AG09309 (cell line): ENCODE measurements around the gene PTPRG.
A peak's percentile ranks its signal among the peaks of the same experiment; 100 is the strongest.

Experiments
- DNase-seq: peaks from one replicate; pipeline ENCODE4 v3.0.0-alpha.2; 2010; ENCODE audit warnings: low read depth
- H3K4me3 ChIP-seq: 2 replicates; pipeline ENCODE4 v1.5.1; 2011; ENCODE audit warnings: mild to moderate bottlenecking, low read depth, low read length, moderate library complexity; ENCODE audit not compliant: control insufficient read depth
- CTCF ChIP-seq: IDR thresholded peaks from 2 replicates; pipeline ENCODE4 v1.5.1; 2011; ENCODE audit warnings: mild to moderate bottlenecking, low read depth, low read length, inconsistent platforms; ENCODE audit not compliant: insufficient read depth, control insufficient read depth; ENCODE audit errors: missing control alignments

The PTPRG gene

GRCh38 chr3:62048577-62048976 is 487.2 kb downstream of the PTPRG start:
- TF ChIP-seq CTCF, result no peak
- DNase-seq, result no peak
- H3K4me3 ChIP-seq, result no peak overlapping the region

GRCh38 chr3:62049033-62049432 is 487.7 kb downstream of the PTPRG start:
- no peak for DNase-seq
- no peak for TF ChIP-seq CTCF
- H3K4me3 ChIP-seq, result no peak overlapping the region

- peak; percentile 18 for TF ChIP-seq CTCF
- no peak overlapping the region for H3K4me3 ChIP-seq
- no peak for DNase-seq
These were observed 490.1 kb downstream of the PTPRG start for GRCh38 chr3:62051506-62051905.

- no peak for TF ChIP-seq CTCF
- no peak overlapping the region for H3K4me3 ChIP-seq
- no peak for DNase-seq
These were observed 491.0 kb downstream of the PTPRG start for GRCh38 chr3:62052331-62052730.

GRCh38 chr3:62056658-62057057 is 495.3 kb downstream of the PTPRG start:
- no peak for TF ChIP-seq CTCF
- no peak for DNase-seq
- no peak overlapping the region for H3K4me3 ChIP-seq

- no peak for TF ChIP-seq CTCF
- no peak for DNase-seq
- H3K4me3 ChIP-seq, result no peak overlapping the region
These were observed 496.1 kb downstream of the PTPRG start for GRCh38 chr3:62057339-62058047.

- no peak overlapping the region for H3K4me3 ChIP-seq
- peak; percentile 35 for DNase-seq
- TF ChIP-seq CTCF, result no peak
These were observed 504.8 kb downstream of the PTPRG start for GRCh38 chr3:62065985-62066693.
